ENCODE data around the gene ZNF274.
"Not testable (repeated sequence)": the region's sequence is repeated elsewhere in the genome, so short reads cannot be mapped to it uniquely, and the experiment has no call there.

Gene ZNF274

GRCh38 chr19:58182989-58183816 is at the start of gene ZNF274:
Gene ZNF274 (plus strand): TSS chr19:58183061. CDS start chr19:58183966, 905 bp downstream.
- DNase-seq: peak; percentile 96

- DNase-seq: no peak
Observed at GRCh38 chr19:58134244-58134643, 48.6 kb upstream of the ZNF274 start.

- no peak for DNase-seq
Observed at GRCh38 chr19:58145849-58146248, 37.0 kb upstream of the ZNF274 start.

GRCh38 chr19:58147475-58147874 is 35.4 kb upstream of the ZNF274 start:
- DNase-seq: not testable (repeated sequence)

GRCh38 chr19:58150328-58150921 is 32.4 kb upstream of the ZNF274 start, which contains the start of gene ZNF329:
Gene ZNF329 (minus strand): TSS chr19:58150789. CDS start chr19:58129503, 21,286 bp downstream.
- peak; percentile 96 for DNase-seq

GRCh38 chr19:58153386-58153785 is 29.5 kb upstream of the ZNF274 start:
- DNase-seq: no peak

- DNase-seq: peak; percentile 82
Observed at GRCh38 chr19:58154287-58154678, 28.6 kb upstream of the ZNF274 start.

- DNase-seq: peak; percentile 99
Observed at GRCh38 chr19:58154679-58155648, 27.9 kb upstream of the ZNF274 start.

GRCh38 chr19:58157045-58157728 is 25.7 kb upstream of the ZNF274 start:
- no peak for DNase-seq

- no peak for DNase-seq
Observed at GRCh38 chr19:58166268-58166667, 16.6 kb upstream of the ZNF274 start.

GRCh38 chr19:58166708-58167280 is 16.1 kb upstream of the ZNF274 start:
- DNase-seq: no peak

- DNase-seq: no peak
Observed at GRCh38 chr19:58170860-58171259, 12.0 kb upstream of the ZNF274 start.

GRCh38 chr19:58181902-58182576 is 822 bp upstream of the ZNF274 start:
- peak; percentile 44 for DNase-seq

- DNase-seq: no peak
Observed at GRCh38 chr19:58182577-58182988, 278 bp upstream of the ZNF274 start.

GRCh38 chr19:58183817-58184215 is 955 bp downstream of the ZNF274 start:
- DNase-seq: no peak

GRCh38 chr19:58196901-58197616 is 14.2 kb downstream of the ZNF274 start:
- peak; percentile 28 for DNase-seq

GRCh38 chr19:58203814-58204475 is 21.1 kb downstream of the ZNF274 start:
- DNase-seq: peak; percentile 72

GRCh38 chr19:58204566-58204965 is 21.7 kb downstream of the ZNF274 start:
- DNase-seq: no peak

GRCh38 chr19:58209577-58209976 is 26.7 kb downstream of the ZNF274 start:
- DNase-seq: no peak

All from eye (tissue), 1 donor.